Omental fat pad (tissue), 4 donors: ENCODE measurements around the gene KRT6B. TPM values are rescaled to one million over a fixed set of nuclear protein-coding genes. Genes with fewer than 3 reads are reported as not detected.

Source experiments
- ATAC-seq: fragments of 150-250 bp; one replicate; pipeline ENCODE4 v1.9.1; 2016; ENCODE audit warnings: mild to moderate bottlenecking, moderate library complexity; ENCODE audit not compliant: low FRiP score
- DNase-seq: peaks from one replicate; pipeline ENCODE4 v3.0.0-alpha.2; 2019; ENCODE audit warnings: low spot score
- CTCF ChIP-seq, 3 donors: fragments of 450-650 bp; IDR thresholded peaks; one replicate each; pipeline ENCODE4 v1.5.1; 2016 to 2017; ENCODE audit warnings: antibody characterized with exemption in 3 of 3, mild to moderate bottlenecking in 3 of 3, moderate library complexity in 2 of 3
- total RNA-seq, 4 donors: library from RNA; depleted of rRNA; stranded (reverse); fragments of >200 nt; gene quantifications; one replicate each; pipeline ENCODE4 v1.1.0, GENCODE V29; 2016

Gene KRT6B
- total RNA-seq, 4 donors from 2014 or later, result 0.24 to 0.46 TPM; not detected in 2

DNA sequence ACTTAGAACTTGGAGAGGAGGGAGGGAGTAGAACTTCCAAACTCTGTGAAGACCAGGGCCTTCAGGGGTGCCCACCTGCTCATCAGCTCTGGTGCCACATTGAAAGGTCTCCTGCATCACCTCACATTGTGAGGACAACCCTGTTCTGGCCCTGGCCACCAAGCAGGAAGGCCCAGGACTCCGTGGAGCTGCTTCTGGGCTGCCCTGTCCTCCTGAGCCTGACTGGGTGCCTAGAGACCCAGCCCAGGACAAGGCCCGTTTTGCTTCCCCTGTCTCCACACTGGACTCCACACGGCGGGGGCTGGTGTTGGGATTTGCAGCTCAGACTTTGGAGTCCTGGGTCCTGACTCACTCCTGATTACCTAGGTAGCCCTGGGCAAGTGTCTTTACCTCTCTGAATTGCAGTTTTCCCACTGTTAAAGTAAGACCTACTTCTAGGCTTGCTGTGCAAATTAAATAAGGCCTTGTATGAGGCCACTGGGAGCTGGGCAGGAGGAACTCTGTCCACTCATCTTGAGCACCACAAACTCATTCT is 33.3 kb downstream of the KRT6B start:
- TF ChIP-seq CTCF (IDR thresholded peaks at IDR 0.05), result no peak
- DNase-seq (no peak), ATAC-seq (no peak)

GRCh38 chr12:52417740-52418139 is 34.2 kb downstream of the KRT6B start:
- TF ChIP-seq CTCF (IDR thresholded peaks at IDR 0.05), result no peak
- ATAC-seq (no peak), DNase-seq (no peak)

DNA sequence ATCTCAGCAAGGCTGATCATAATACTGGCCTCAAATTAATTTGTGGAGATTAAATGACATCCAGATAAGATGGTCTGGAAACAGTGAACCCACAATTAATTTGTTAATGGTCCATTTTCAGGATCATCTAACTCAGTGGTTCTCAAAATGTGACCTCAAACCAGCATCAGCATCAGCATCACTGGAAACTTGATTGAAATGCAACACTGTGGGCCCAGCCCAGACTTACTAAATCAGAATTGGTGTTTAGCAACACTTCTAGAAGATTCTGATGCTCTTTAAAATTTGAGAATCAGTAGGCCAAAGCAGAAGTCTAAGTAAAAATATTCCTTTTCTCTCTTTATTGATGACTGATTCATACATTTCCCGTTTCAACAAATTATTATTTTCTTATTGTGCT is 35.2 kb downstream of the KRT6B start:
- DNase-seq (no peak), ATAC-seq (peak; percentile 29)
- TF ChIP-seq CTCF (IDR thresholded peaks at IDR 0.05), result no peak

- DNase-seq (no peak), ATAC-seq (peak; percentile 87)
- TF ChIP-seq CTCF (IDR thresholded peaks at IDR 0.05), result no peak
These were observed 35.8 kb downstream of the KRT6B start for GRCh38 chr12:52415870-52416750.

GRCh38 chr12:52414936-52415335 is 37.0 kb downstream of the KRT6B start:
- no peak for TF ChIP-seq CTCF (IDR thresholded peaks at IDR 0.05)
- no peak for ATAC-seq

DNA sequence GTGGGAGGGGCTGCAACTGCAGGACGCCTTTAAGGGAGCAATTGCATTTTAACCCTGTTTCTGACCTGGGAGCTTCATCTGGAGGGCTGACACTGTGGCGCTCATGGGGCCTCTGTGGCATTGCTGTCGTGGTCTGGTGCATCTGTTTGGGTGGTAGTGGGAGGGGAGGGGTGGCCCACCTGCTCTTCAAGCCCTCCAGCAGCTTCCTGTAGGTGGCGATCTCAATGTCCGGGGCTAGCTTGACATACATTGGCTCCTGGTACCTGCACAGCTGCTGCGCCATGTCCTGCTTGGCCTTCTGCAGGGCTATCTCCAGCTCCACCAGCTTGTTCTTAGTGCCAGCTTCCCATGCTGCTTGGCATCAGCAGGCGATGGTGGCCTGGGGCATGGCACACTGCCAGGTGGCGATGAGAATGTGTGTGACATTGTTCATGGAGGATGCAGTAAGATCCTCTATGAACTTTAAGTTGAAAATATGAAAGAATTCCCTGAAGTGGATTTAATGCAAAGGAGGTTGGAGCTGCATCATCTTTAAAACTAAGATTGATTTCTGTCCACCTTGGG is 38.1 kb downstream of the KRT6B start:
- DNase-seq, result no peak
- no peak for TF ChIP-seq CTCF (IDR thresholded peaks at IDR 0.05)

More at GRCh38 chr12:52414936-52415335, 37.0 kb downstream of the KRT6B start:
- no peak for DNase-seq

More for the DNA sequence above, 38.1 kb downstream of the KRT6B start:
- no peak for ATAC-seq
